KMS-11 (cell line): Measurements from ENCODE around the gene SEMA4C.

Source experiments
- H2AFZ ChIP-seq: fragments of 200-600 bp; sonication (generic); 2 replicates; pipeline ENCODE4 v1.6.1; 2016; ENCODE audit warnings: antibody characterized with exemption, mixed run types, low read depth
- H3K27ac ChIP-seq: fragments of 200-600 bp; sonication (generic); 2 replicates; pipeline ENCODE4 v1.6.1; 2016; ENCODE audit warnings: mild to moderate bottlenecking, mixed run types
- H3K27me3 ChIP-seq: fragments of 200-600 bp; sonication (generic); 2 replicates; pipeline ENCODE4 v1.6.1; 2017; ENCODE audit warnings: mild to moderate bottlenecking, low read depth, mixed run types, moderate library complexity; ENCODE audit not compliant: insufficient read depth
- H3K36me3 ChIP-seq: fragments of 200-600 bp; sonication (generic); 2 replicates; pipeline ENCODE4 v1.6.1; 2017; ENCODE audit warnings: mild to moderate bottlenecking, mixed run types; ENCODE audit not compliant: insufficient read depth
- H3K4me1 ChIP-seq: fragments of 200-600 bp; sonication (generic); 2 replicates; pipeline ENCODE4 v1.6.1; 2016; ENCODE audit warnings: mild to moderate bottlenecking, low read depth, mixed run types; ENCODE audit not compliant: poor library complexity, severe bottlenecking
- H3K4me2 ChIP-seq: fragments of 200-600 bp; sonication (generic); 2 replicates; pipeline ENCODE4 v1.7.0; 2016; ENCODE audit warnings: mild to moderate bottlenecking, mixed run types
- H3K4me3 ChIP-seq: fragments of 200-600 bp; sonication (generic); IDR thresholded peaks from 2 replicates; pipeline ENCODE4 v1.6.1; 2017; ENCODE audit warnings: low read depth, low read length, mixed read lengths; ENCODE audit not compliant: insufficient read depth
- H3K79me2 ChIP-seq: fragments of 200-600 bp; sonication (generic); 2 replicates; pipeline ENCODE4 v1.6.1; 2016; ENCODE audit warnings: low read depth, mixed run types; ENCODE audit not compliant: insufficient read depth
- H3K9ac ChIP-seq: fragments of 200-600 bp; sonication (generic); 2 replicates; pipeline ENCODE4 v1.6.1; 2016; ENCODE audit warnings: mild to moderate bottlenecking, mixed run types
- H4K20me1 ChIP-seq: fragments of 200-600 bp; sonication (generic); 2 replicates; pipeline ENCODE4 v1.6.1; 2016; ENCODE audit warnings: mild to moderate bottlenecking, mixed run types; ENCODE audit not compliant: insufficient read depth
- CTCF ChIP-seq: fragments of 200-600 bp; sonication (generic); conservative IDR thresholded peaks from 2 replicates; pipeline ENCODE4 v1.6.1; 2017; ENCODE audit warnings: low read depth, mild to moderate bottlenecking, antibody characterized with exemption, low read length, moderate library complexity, mixed read lengths

The SEMA4C gene

GRCh38 chr2:96832754-96833507 lies 36.9 kb downstream of the SEMA4C start:
- no peak overlapping the region for H3K4me2 ChIP-seq
- H3K27ac ChIP-seq: no peak overlapping the region; the same call in 1 of the 2 replicates
- no peak overlapping the region for H2AFZ ChIP-seq
- no peak overlapping the region for H3K4me3 ChIP-seq
- no peaks in the 10 kb centered on the region for H3K27me3 ChIP-seq
- H3K79me2 ChIP-seq: no peaks in the 10 kb centered on the region
- H3K36me3 ChIP-seq: no peaks in the 10 kb centered on the region; the same call in 1 of the 2 replicates
- no peak for TF ChIP-seq CTCF
- no peak overlapping the region for H3K9ac ChIP-seq
- peaks cover 15% of the 10 kb centered on the region for H3K4me1 ChIP-seq
- H4K20me1 ChIP-seq: no peaks in the 10 kb centered on the region

GRCh38 chr2:96832408-96832753 lies 37.5 kb downstream of the SEMA4C start:
- Histone ChIP-seq H4K20me1 (no peaks in the 10 kb centered on the region), H3K4me1 (peaks cover 10% of the 10 kb centered on the region), H3K9ac (no peak overlapping the region), H3K27me3 (no peaks in the 10 kb centered on the region), H3K4me2 (no peak overlapping the region), H3K79me2 (no peaks in the 10 kb centered on the region), H3K27ac (no peak overlapping the region), H2AFZ (no peak overlapping the region), H3K36me3 (no peaks in the 10 kb centered on the region; the same call in 1 of the 2 replicates), H3K4me3 (no peak overlapping the region)
- no peak for TF ChIP-seq CTCF

GRCh38 chr2:96831679-96832078 lies 38.2 kb downstream of the SEMA4C start:
- no peak overlapping the region for H3K27ac ChIP-seq
- no peak overlapping the region for H3K4me3 ChIP-seq
- TF ChIP-seq CTCF: no peak
- no peak overlapping the region for H2AFZ ChIP-seq
- H3K27me3 ChIP-seq: no peaks in the 10 kb centered on the region
- no peak overlapping the region for H3K9ac ChIP-seq
- H3K36me3 ChIP-seq: no peaks in the 10 kb centered on the region; the same call in 1 of the 2 replicates
- H3K4me2 ChIP-seq: no peak overlapping the region
- no peaks in the 10 kb centered on the region for H3K79me2 ChIP-seq
- no peaks in the 10 kb centered on the region for H4K20me1 ChIP-seq
- H3K4me1 ChIP-seq: peaks cover 3% of the 10 kb centered on the region

- Histone ChIP-seq H3K9ac (no peak overlapping the region), H3K4me2 (no peak overlapping the region), H3K36me3 (no peaks in the 10 kb centered on the region; the same call in 1 of the 2 replicates), H3K4me1 (no peaks in the 10 kb centered on the region), H3K27ac (no peak overlapping the region), H3K27me3 (no peaks in the 10 kb centered on the region), H2AFZ (no peak overlapping the region), H3K4me3 (no peak overlapping the region), H3K79me2 (no peaks in the 10 kb centered on the region), H4K20me1 (no peaks in the 10 kb centered on the region)
- TF ChIP-seq CTCF: no peak
Measured at GRCh38 chr2:96830044-96830562, 39.8 kb downstream of the SEMA4C start.
